Ishikawa (cell line): ENCODE data around the gene RUBCNL.

Experiments used
- CEBPB ChIP-seq: IDR thresholded peaks from 2 replicates; pipeline ENCODE4 v1.6.1; 2012
- CREB1 ChIP-seq: IDR thresholded peaks from 2 replicates; pipeline ENCODE4 v1.6.1; 2012; ENCODE audit warnings: low read depth
- EGR1 ChIP-seq: IDR thresholded peaks from 2 replicates; pipeline ENCODE4 v1.6.1; 2012
- EP300 ChIP-seq: IDR thresholded peaks from 2 replicates; pipeline ENCODE4 v1.6.1; 2012; ENCODE audit warnings: borderline replicate concordance
- MAX ChIP-seq: IDR thresholded peaks from 2 replicates; pipeline ENCODE4 v1.6.1; 2012
- NFIC ChIP-seq: IDR thresholded peaks from 2 replicates; pipeline ENCODE4 v1.6.1; 2012
- TAF1 ChIP-seq: IDR thresholded peaks from 2 replicates; pipeline ENCODE4 v1.6.1; 2012; ENCODE audit warnings: low read depth, mild to moderate bottlenecking
- TCF12 ChIP-seq: IDR thresholded peaks from 2 replicates; pipeline ENCODE4 v1.6.1; 2012; ENCODE audit warnings: low read depth
- YY1 ChIP-seq: IDR thresholded peaks from 2 replicates; pipeline ENCODE4 v1.6.1; 2012; ENCODE audit warnings: low read depth
- ZBTB7A ChIP-seq: IDR thresholded peaks from 2 replicates; pipeline ENCODE4 v1.6.1; 2012; ENCODE audit warnings: low read depth

- TF ChIP-seq MAX (no peak), TCF12 (no peak), ZBTB7A (no peak), YY1 (no peak), EP300 (no peak), TAF1 (no peak), EGR1 (no peak), NFIC (no peak), CREB1 (no peak), CEBPB (no peak)
Measured at GRCh38 chr13:46380242-46380641, 6.8 kb downstream of the RUBCNL start.
